ENCODE measurements around the gene NHEJ1. TPM values are rescaled to one million over a fixed set of nuclear protein-coding genes. Genes with fewer than 3 reads are reported as not detected.
A peak's percentile ranks its signal among the peaks of the same experiment; 100 is the strongest.

The NHEJ1 gene
- polyA plus RNA-seq, 1 of the 3 experiments (the other 2 are of a cell fraction): 16.3 TPM

DNA sequence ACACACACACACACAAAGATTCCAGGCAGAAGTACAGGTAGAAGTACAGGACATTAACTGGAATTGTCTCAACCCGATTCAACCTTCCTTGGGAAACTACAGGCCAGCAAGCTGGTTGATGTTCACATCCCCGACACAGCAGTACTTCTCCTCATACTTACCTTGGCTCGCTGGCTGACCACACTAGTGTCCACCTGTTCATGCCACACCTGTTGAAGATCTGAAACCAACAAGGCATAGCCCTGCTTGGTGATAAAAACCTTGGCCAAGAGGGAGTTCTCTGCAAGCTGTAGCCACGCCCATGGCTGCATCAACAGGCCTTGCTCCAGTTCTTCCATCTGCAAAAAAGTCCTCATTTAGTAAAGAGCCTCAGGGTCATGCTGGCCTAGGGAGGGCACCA is 2.6 kb downstream of the NHEJ1 start:
- Histone ChIP-seq H3K27me3 (ENCODE audit: insufficient read depth) (no peaks in the 10 kb centered on the region), H3K4me2 (peak overlapping the region; percentile 47), H3K9ac (0 out of 2 replicates have a peak overlapping the region, but pooled peaks have one; percentile 3), H3K4me1 (ENCODE audit: control insufficient read depth in 1 of 2, insufficient read depth in 2 of 2, low read depth in 1 of 2, low read length in 1 of 2) (peaks cover 0 to 11% of the 10 kb centered on the region in 2 experiments; a peak in 1 of 4 replicates), H3K9me3 (no peaks in the 10 kb centered on the region), H3F3A (replicated peaks; ENCODE audit: insufficient read depth) (peaks cover 17% of the 10 kb centered on the region), H3K4me3 (ENCODE audit: low read depth in 2 of 2, low read length in 1 of 2) (0 out of 4 replicates have a peak overlapping the region, but pooled peaks of 1 of the 2 experiments have one; percentile 10), H2AFZ (ENCODE audit: low read depth) (no peak overlapping the region), H3K27ac (ENCODE audit: low read depth in 2 of 2, low read length in 1 of 2) (peak overlapping the region in 1 of 2 experiments; percentile 41; a peak in 2 of 4 replicates), H4K20me1 (ENCODE audit: insufficient read depth) (no peaks in the 10 kb centered on the region), H3K79me2 (ENCODE audit: insufficient read depth) (peaks cover 2% of the 10 kb centered on the region; the same call in 1 of the 2 replicates), H3K36me3 (replicated peaks in 1 of 2; ENCODE audit: control insufficient read depth in 1 of 2, insufficient read depth in 2 of 2, low read length in 1 of 2) (peaks cover 14 to 27% of the 10 kb centered on the region in 2 experiments), H3K9me2 (no peaks in the 10 kb centered on the region)
- CTCF ChIA-PET: interaction anchor here (0.9 to 14.9 kb wide), 8 partner anchors 16 to 303 kb away, joined by 5 to 205 read pairs (median 48); partner anchors contain the start of genes CNPPD1, IHH and SLC23A3
- 98% methylated on average over 4 of the region's 4 CpGs for WGBS (ENCODE audit: low lambda C conversion rate)
- POLR2A ChIA-PET: no interaction called here
- TF ChIP-seq SIN3A (IDR thresholded peaks at IDR 0.05; ENCODE audit: borderline replicate concordance, low read depth, low read length) (no peak), EP300 (IDR thresholded peaks at IDR 0.05; ENCODE audit: borderline replicate concordance in 1 of 2, low read depth in 1 of 2, low read length in 1 of 2) (no peak), RFX5 (IDR thresholded peaks at IDR 0.05; ENCODE audit: low read length) (no peak), SMC3 (IDR thresholded peaks at IDR 0.05; ENCODE audit: low read depth, low read length) (no peak), EZH2phosphoT487 (IDR thresholded peaks at IDR 0.05; ENCODE audit: borderline replicate concordance, low read depth) (no peak), MXI1 (IDR thresholded peaks at IDR 0.05; ENCODE audit: low read depth, low read length) (no peak), NFIC (IDR thresholded peaks at IDR 0.05; ENCODE audit: borderline replicate concordance) (no peak), GATA2 (CRISPR knock-in tag; IDR thresholded peaks at IDR 0.05) (no peak), POLR2AphosphoS5 (IDR thresholded peaks at IDR 0.05; ENCODE audit: low read depth, low read length) (no peak), ELF1 (IDR thresholded peaks at IDR 0.05) (no peak), TCF12 (IDR thresholded peaks at IDR 0.05) (no peak)
- TF ChIP-seq, protein P1, sequence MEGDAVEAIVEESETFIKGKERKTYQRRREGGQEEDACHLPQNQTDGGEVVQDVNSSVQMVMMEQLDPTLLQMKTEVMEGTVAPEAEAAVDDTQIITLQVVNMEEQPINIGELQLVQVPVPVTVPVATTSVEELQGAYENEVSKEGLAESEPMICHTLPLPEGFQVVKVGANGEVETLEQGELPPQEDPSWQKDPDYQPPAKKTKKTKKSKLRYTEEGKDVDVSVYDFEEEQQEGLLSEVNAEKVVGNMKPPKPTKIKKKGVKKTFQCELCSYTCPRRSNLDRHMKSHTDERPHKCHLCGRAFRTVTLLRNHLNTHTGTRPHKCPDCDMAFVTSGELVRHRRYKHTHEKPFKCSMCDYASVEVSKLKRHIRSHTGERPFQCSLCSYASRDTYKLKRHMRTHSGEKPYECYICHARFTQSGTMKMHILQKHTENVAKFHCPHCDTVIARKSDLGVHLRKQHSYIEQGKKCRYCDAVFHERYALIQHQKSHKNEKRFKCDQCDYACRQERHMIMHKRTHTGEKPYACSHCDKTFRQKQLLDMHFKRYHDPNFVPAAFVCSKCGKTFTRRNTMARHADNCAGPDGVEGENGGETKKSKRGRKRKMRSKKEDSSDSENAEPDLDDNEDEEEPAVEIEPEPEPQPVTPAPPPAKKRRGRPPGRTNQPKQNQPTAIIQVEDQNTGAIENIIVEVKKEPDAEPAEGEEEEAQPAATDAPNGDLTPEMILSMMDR (IDR thresholded peaks at IDR 0.05): no peak
- TF ChIP-seq, protein P2, sequence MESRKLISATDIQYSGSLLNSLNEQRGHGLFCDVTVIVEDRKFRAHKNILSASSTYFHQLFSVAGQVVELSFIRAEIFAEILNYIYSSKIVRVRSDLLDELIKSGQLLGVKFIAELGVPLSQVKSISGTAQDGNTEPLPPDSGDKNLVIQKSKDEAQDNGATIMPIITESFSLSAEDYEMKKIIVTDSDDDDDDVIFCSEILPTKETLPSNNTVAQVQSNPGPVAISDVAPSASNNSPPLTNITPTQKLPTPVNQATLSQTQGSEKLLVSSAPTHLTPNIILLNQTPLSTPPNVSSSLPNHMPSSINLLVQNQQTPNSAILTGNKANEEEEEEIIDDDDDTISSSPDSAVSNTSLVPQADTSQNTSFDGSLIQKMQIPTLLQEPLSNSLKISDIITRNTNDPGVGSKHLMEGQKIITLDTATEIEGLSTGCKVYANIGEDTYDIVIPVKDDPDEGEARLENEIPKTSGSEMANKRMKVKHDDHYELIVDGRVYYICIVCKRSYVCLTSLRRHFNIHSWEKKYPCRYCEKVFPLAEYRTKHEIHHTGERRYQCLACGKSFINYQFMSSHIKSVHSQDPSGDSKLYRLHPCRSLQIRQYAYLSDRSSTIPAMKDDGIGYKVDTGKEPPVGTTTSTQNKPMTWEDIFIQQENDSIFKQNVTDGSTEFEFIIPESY (IDR thresholded peaks at IDR 0.05; ENCODE audit: borderline replicate concordance, low read depth): no peak
- TF ChIP-seq, protein P3, sequence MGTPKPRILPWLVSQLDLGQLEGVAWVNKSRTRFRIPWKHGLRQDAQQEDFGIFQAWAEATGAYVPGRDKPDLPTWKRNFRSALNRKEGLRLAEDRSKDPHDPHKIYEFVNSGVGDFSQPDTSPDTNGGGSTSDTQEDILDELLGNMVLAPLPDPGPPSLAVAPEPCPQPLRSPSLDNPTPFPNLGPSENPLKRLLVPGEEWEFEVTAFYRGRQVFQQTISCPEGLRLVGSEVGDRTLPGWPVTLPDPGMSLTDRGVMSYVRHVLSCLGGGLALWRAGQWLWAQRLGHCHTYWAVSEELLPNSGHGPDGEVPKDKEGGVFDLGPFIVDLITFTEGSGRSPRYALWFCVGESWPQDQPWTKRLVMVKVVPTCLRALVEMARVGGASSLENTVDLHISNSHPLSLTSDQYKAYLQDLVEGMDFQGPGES (IDR thresholded peaks at IDR 0.05; ENCODE audit: low read depth, low read length): no peak
- TF ChIP-seq, protein P4, sequence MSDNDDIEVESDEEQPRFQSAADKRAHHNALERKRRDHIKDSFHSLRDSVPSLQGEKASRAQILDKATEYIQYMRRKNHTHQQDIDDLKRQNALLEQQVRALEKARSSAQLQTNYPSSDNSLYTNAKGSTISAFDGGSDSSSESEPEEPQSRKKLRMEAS (IDR thresholded peaks at IDR 0.05; ENCODE audit: low read depth): no peak
- TF ChIP-seq, protein P5, sequence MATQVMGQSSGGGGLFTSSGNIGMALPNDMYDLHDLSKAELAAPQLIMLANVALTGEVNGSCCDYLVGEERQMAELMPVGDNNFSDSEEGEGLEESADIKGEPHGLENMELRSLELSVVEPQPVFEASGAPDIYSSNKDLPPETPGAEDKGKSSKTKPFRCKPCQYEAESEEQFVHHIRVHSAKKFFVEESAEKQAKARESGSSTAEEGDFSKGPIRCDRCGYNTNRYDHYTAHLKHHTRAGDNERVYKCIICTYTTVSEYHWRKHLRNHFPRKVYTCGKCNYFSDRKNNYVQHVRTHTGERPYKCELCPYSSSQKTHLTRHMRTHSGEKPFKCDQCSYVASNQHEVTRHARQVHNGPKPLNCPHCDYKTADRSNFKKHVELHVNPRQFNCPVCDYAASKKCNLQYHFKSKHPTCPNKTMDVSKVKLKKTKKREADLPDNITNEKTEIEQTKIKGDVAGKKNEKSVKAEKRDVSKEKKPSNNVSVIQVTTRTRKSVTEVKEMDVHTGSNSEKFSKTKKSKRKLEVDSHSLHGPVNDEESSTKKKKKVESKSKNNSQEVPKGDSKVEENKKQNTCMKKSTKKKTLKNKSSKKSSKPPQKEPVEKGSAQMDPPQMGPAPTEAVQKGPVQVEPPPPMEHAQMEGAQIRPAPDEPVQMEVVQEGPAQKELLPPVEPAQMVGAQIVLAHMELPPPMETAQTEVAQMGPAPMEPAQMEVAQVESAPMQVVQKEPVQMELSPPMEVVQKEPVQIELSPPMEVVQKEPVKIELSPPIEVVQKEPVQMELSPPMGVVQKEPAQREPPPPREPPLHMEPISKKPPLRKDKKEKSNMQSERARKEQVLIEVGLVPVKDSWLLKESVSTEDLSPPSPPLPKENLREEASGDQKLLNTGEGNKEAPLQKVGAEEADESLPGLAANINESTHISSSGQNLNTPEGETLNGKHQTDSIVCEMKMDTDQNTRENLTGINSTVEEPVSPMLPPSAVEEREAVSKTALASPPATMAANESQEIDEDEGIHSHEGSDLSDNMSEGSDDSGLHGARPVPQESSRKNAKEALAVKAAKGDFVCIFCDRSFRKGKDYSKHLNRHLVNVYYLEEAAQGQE (IDR thresholded peaks at IDR 0.05; ENCODE audit: low read depth, low read length): no peak
- TF ChIP-seq, protein P6, sequence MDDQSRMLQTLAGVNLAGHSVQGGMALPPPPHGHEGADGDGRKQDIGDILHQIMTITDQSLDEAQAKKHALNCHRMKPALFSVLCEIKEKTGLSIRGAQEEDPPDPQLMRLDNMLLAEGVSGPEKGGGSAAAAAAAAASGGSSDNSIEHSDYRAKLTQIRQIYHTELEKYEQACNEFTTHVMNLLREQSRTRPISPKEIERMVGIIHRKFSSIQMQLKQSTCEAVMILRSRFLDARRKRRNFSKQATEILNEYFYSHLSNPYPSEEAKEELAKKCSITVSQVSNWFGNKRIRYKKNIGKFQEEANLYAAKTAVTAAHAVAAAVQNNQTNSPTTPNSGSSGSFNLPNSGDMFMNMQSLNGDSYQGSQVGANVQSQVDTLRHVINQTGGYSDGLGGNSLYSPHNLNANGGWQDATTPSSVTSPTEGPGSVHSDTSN (IDR thresholded peaks at IDR 0.05): no peak
- TF ChIP-seq, protein P7, sequence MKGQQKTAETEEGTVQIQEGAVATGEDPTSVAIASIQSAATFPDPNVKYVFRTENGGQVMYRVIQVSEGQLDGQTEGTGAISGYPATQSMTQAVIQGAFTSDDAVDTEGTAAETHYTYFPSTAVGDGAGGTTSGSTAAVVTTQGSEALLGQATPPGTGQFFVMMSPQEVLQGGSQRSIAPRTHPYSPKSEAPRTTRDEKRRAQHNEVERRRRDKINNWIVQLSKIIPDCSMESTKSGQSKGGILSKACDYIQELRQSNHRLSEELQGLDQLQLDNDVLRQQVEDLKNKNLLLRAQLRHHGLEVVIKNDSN (IDR thresholded peaks at IDR 0.05; ENCODE audit: borderline replicate concordance, low read depth): no peak
- no peak for DNase-seq
